Measurements from ENCODE around the gene RPTOR. TPM values are rescaled to one million over a fixed set of nuclear protein-coding genes. Genes with fewer than 3 reads are reported as not detected.

RPTOR gene
- total and polyA plus RNA-seq, 3 experiments from 2014 or later = 7.9 to 69.4 (median 63.9) TPM

DNA sequence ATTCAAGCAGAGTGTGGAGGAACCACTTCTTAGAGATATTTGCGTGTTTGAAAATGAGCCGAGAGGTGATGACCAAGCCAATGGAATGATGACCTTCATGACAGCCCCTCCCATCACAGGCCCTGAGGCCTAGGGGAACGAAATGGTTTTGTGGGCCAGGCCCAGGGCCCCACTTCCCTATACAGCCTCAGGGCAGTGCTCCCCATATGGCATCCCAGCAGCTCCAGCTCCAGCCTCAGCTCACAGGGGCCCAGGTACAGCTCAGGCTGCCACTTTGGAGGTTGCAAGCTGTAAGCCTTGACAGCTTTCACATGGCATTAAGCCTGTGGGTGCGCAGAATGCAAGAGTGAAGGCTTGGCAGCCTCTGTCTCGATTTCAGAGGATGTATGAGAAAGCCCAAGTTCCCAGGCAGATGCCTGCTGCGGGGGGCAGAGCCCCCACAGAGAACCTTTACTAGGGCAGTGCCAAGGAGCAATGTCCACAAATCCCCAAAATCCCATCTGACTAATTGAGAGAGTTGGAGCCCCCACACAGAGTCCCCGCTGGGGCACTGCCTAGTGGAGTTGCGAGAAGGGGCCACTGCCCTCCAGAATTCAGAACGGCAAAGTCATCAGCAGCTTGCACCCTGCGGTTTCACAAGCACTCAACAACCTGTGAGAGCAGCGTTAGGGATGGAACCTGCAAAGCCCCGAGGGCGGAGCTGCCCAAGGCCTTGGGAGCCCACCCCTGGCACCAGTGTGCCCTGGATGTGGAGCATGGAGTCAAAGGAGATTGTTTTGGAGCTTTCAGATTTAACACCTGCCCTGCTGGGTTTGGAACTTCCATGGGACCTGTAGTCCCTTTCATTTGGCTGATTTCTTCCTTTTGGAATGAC lies 468.2 kb downstream of the RPTOR start:
- Mint-ChIP-seq H3K27ac (no peak overlapping the region), H3K4me3 (no peak overlapping the region), H3K27me3 (peaks cover 0 to 9% of the 10 kb centered on the region in 2 donors), H3K4me1 (peaks cover 6 to 13% (median 7%) of the 10 kb centered on the region in 3 donors), H3K36me3 (peaks cover 1 to 15% (median 4%) of the 10 kb centered on the region in 3 donors), H3K9me3 (peaks cover 3 to 18% (median 14%) of the 10 kb centered on the region in 5 donors)
- Histone ChIP-seq H3K9me3 (ENCODE audit: low read length) (peaks cover 4% of the 10 kb centered on the region), H3K4me1 (ENCODE audit: insufficient read depth, low read length) (peaks cover 10% of the 10 kb centered on the region), H3K36me3 (ENCODE audit: insufficient read depth, low read length) (no peaks in the 10 kb centered on the region), H3K4me3 (ENCODE audit: low read length) (no peak overlapping the region), H3K27me3 (ENCODE audit: insufficient read depth, low read length, poor library complexity, severe bottlenecking) (no peaks in the 10 kb centered on the region), H3K27ac (ENCODE audit: low read depth, low read length) (no peak overlapping the region)
- CTCF ChIA-PET = interaction anchor here (1.8 kb wide), 1 partner anchor 11 kb away, joined by 4 read pairs; no protein-coding TSS in a partner anchor
- no peak for DNase-seq
- POLR2A ChIA-PET = no interaction called here

- peaks cover 0 to 7% of the 10 kb centered on the region in 2 donors for H3K27me3 Mint-ChIP-seq
- H3K36me3 Mint-ChIP-seq = peaks cover 1 to 15% (median 4%) of the 10 kb centered on the region in 3 donors
- no peak overlapping the region for H3K4me3 Mint-ChIP-seq
- H3K27ac Mint-ChIP-seq = no peak overlapping the region
- H3K9me3 ChIP-seq (ENCODE audit: low read length) = peaks cover 4% of the 10 kb centered on the region
- no peaks in the 10 kb centered on the region for H3K27me3 ChIP-seq (ENCODE audit: insufficient read depth, low read length, poor library complexity, severe bottlenecking)
- H3K4me1 ChIP-seq (ENCODE audit: insufficient read depth, low read length) = peaks cover 18% of the 10 kb centered on the region
- ChIA-PET CTCF (interaction anchor here (1.8 kb wide), 1 partner anchor 11 kb away, joined by 4 read pairs; no protein-coding TSS in a partner anchor), POLR2A (no interaction called here)
- no peak overlapping the region for H3K27ac ChIP-seq (ENCODE audit: low read depth, low read length)
- no peak for DNase-seq
- H3K36me3 ChIP-seq (ENCODE audit: insufficient read depth, low read length) = no peaks in the 10 kb centered on the region
- peaks cover 14 to 21% (median 15%) of the 10 kb centered on the region in 3 donors for H3K4me1 Mint-ChIP-seq
- no peak overlapping the region for H3K4me3 ChIP-seq (ENCODE audit: low read length)
- H3K9me3 Mint-ChIP-seq = peaks cover 3 to 18% (median 14%) of the 10 kb centered on the region in 5 donors
Measured at GRCh38 chr17:81013642-81014041, 469.0 kb downstream of the RPTOR start.

GRCh38 chr17:81015136-81015535 lies 470.5 kb downstream of the RPTOR start:
- H3K27me3 ChIP-seq (ENCODE audit: insufficient read depth, low read length, poor library complexity, severe bottlenecking) = no peaks in the 10 kb centered on the region
- H3K4me3 ChIP-seq (ENCODE audit: low read length) = no peak overlapping the region
- Mint-ChIP-seq H3K9me3 (peaks cover 3 to 18% (median 14%) of the 10 kb centered on the region in 5 donors), H3K4me1 (peaks cover 18 to 35% (median 28%) of the 10 kb centered on the region in 3 donors), H3K4me3 (no peak overlapping the region), H3K36me3 (peaks cover 1 to 15% (median 4%) of the 10 kb centered on the region in 3 donors), H3K27ac (peak overlapping the region in 2 of 8 donors; percentile 46 to 68), H3K27me3 (peaks cover 0 to 4% of the 10 kb centered on the region in 2 donors)
- no peak for DNase-seq
- H3K4me1 ChIP-seq (ENCODE audit: insufficient read depth, low read length) = peaks cover 19% of the 10 kb centered on the region
- ChIA-PET POLR2A (no interaction called here), CTCF (interaction anchor here (1.4 kb wide), 1 partner anchor 26 kb away, joined by 3 read pairs; no protein-coding TSS in a partner anchor)
- H3K27ac ChIP-seq (ENCODE audit: low read depth, low read length) = no peak overlapping the region
- peaks cover 4% of the 10 kb centered on the region for H3K9me3 ChIP-seq (ENCODE audit: low read length)
- H3K36me3 ChIP-seq (ENCODE audit: insufficient read depth, low read length) = no peaks in the 10 kb centered on the region

Other genes with a start within 250 kb of the RPTOR start
- 10 to 100 TPM; 12.4 to 16.8 TPM for gene ENDOV, start 129.7 kb upstream of the RPTOR start, total RNA-seq
- 8.5 TPM for gene ENDOV, start 129.7 kb upstream of the RPTOR start, polyA plus RNA-seq
- 1 to 10 TPM in 1 of 2 experiments, under 1 TPM in 1; 0.93 to 1.2 TPM for gene NPTX1, start 68.2 kb upstream of the RPTOR start, total RNA-seq
- not detected for gene NPTX1, start 68.2 kb upstream of the RPTOR start, polyA plus RNA-seq

All from CD8-positive, alpha-beta memory T cell (primary cell).